Stimulated activated naive CD8-positive, alpha-beta T cell treated with anti-CD3 and anti-CD28 coated beads, Interleukin-15, Interleukin-2, amounts not matched to agents 100 U/mL and 50 U/mL, for 24 hours (primary cell): ENCODE data around the gene SLC25A13.
"Not testable (repeated sequence)": the region's sequence is repeated elsewhere in the genome, so short reads cannot be mapped to it uniquely, and the experiment has no call there.

Experiments used
- ATAC-seq: fragments of 150-1000 bp; cut with Tn5 transposase; one replicate; pipeline ENCODE4 v1.10.0; 2021
- DNase-seq: peaks from one replicate; pipeline ENCODE4 v3.0.0; 2021

The SLC25A13 gene

DNA sequence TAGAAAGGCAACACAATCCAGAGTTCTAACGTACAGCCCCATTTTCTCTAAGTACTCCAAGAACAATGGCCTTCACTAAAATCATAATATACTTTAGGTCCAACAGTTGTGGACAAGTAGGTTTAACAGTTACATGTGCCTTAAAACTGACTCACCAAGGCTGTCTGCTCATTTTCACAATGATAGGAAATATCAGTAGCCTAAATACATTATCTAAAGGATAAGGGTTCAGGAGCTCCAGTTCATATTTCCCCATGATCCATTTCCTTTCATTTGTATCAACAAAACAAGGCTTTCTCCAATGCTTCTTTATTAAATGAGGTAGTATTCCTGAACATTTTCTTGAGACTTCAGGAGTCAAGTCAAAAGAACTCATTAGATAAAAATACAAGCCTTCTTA is 164.0 kb downstream of the SLC25A13 start:
- DNase-seq (no peak), ATAC-seq (no peak)

DNA sequence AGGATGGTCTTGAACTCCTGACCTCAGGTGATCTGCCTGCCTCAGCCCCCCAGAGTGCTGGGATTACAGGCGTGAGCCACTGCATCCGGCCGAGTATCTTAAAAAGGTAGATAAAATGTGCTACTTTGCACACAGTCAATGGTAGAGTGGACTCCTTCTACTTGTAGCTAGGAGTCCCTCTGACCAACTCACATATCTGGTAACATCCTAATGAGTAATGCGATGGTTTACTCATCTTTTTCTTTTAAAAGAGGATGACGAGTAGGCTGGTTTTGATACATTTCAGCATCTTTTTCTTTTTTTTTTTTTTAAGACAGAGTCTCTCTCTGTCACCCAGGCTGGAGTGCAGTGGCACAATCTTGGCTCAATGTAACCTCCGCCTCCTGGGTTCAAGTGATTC is 167.4 kb downstream of the SLC25A13 start:
- ATAC-seq = not testable (repeated sequence)

DNA sequence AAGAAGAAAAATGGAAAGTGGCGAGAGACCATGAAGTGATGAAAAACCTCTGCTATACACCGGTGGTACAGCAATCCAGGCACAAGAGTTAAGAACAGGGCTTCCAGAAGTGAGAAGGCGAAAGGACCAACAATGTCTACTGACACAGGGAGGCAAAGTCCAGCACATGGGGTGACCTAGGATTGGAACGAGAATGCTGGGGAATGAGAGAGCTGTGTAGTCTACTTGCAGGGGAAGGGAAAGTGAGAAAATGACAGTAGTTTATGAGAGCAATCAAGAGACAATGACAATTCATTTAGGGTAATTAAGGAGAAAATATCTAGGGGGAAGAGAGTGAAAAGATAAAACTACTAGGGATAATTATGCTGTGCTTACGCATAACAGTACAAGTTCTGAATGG is 169.2 kb downstream of the SLC25A13 start:
- ATAC-seq (no peak), DNase-seq (no peak)

More for the DNA sequence above, 167.4 kb downstream of the SLC25A13 start:
- not testable (repeated sequence) for DNase-seq

DNA sequence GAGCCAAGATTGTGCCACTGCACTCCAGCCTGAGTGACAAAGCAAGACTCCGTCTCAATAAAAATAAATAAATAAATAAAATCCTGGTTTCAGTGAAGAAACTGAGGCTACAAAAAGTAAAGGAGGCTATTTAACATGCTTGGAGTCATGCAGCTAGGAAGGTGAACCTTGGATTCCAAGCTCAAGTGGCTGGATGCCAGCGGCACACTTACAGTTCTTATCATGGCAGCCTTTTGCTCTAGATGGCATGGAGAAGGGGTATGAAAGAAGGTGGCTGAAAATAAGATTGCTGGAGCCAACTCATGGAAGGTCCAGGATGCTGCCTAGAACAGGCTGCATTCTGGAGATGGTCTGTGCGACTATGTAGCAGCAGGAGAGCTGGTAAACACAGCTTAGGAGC is 170.0 kb downstream of the SLC25A13 start:
- ATAC-seq (no peak), DNase-seq (no peak)

DNA sequence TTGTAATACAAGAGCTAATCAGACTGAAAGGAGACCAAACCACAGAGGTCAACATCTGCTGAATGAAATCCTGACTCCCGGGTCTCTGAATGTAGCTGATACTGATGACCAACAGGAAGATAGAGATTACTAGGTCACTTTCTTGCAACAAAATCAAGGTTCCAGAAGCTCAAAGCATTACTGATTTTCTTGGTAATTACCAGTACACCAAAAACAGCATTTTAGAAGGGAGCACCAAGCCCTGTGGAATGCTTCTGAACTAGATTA is 177.7 kb downstream of the SLC25A13 start:
- DNase-seq (no peak), ATAC-seq (no peak)

- ATAC-seq = no peak
- no peak for DNase-seq
Measured at GRCh38 chr7:96143495-96144259, 178.2 kb downstream of the SLC25A13 start.

DNA sequence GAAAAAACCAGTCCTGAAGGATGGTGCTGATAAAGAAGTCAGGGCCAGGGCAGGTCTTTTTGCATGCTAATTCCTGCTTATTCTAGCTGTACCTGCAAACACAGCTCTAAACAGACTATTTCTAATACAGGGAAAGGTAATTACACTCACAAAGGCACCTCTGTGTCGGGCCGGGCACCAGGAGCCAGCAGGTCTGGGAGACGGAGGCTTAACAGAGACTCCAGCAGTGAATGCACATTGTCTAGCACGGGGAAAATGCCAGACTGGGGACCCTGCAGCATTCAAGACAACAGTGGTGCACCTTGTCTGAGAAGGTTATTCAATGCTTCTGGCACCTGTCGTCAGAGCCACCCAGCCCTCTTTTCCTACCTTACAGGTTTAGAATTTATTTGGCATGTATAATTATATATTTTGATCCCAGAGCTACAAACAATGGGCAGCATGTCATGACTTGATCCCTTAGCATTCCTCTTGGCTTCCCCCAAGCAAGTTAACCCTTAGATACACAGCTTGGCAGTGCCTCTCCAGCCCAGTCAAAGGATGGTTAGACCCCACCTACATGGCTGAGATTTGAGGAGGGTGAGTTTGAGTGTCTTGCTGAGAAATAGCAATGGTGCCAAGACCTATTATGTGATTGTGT is 185.2 kb downstream of the SLC25A13 start:
- no peak for ATAC-seq
- no peak for DNase-seq

- DNase-seq (no peak), ATAC-seq (no peak)
Measured at GRCh38 chr7:96135241-96135640, 186.7 kb downstream of the SLC25A13 start.

DNA sequence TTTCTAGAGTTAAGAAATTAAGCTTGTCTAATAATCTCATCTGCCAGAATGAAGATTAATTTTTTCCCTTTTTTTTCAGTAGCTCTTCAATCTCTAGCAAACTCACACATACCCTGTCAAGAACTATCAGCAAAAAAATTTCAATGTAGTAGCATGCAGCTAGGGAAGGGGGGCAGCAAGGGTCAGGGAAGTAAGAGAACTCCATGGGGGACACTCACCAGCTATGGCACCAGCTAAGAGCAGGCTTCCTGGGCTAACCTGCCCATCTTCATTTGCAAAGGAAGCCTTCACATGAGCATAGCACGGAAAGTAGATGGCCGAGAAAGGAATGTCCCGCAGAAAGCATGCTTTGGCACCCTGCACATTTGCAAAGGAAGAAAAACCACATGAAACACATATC is 190.4 kb downstream of the SLC25A13 start:
- ATAC-seq (no peak), DNase-seq (no peak)

GRCh38 chr7:96127746-96128145 is 194.2 kb downstream of the SLC25A13 start:
- ATAC-seq (no peak), DNase-seq (no peak)

DNA sequence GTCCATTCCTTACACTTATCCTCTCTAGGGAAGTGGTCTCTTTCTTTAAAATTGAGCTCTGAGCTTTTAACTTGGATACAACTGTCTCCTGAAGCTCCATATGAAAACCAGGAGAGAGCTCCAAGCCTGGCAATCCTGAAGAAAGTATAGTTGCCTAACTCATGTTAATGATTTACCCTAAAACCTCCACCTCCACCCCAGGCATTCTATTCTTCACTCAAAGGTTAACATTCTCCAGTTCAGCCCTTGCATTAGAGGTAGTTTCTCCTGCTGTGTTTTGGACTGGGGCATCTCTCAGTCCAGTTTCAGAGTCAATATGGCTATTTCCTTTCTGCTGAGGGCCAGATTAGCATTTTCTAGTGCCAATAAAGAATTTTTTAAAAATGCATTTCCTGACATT is 195.5 kb downstream of the SLC25A13 start:
- ATAC-seq = no peak
- DNase-seq = no peak

DNA sequence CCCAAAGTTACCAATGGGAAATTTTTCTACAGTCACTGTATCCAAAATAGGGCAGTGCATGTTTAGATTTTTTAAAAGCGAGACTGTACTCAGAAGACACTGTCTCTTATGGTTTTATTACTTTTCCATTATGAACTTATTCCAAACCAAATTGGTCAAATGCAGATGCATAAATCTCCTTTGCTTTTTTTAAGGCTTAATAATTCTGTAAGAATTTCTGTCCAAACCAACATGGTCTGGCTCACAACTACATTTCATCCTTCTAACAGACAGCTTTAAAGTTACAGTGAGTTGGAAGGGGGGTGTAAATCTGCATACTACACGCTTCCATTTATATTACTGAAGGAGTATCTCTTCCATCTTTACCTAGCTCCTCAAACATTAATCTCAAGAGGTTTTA is 199.2 kb downstream of the SLC25A13 start:
- DNase-seq (no peak), ATAC-seq (no peak)

DNA sequence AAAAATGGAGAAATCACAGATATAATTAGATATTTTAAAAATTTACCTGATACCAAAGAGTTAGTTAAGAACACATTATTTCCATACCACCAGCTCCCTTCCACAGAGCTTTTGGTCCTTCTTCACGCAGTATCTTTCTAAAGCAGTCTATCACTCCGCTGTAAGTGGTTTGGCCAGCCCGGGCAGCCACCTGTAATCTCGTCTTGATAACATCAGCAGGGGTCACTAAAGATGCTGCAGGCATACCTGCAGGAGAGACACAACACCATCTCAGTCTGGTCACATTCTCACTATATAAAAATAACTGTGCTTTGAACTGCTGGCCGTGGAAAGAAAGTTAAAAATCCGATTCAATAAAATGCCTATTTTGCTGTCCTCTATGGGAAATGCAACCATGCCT is 200.1 kb downstream of the SLC25A13 start:
- no peak for DNase-seq
- no peak for ATAC-seq

DNA sequence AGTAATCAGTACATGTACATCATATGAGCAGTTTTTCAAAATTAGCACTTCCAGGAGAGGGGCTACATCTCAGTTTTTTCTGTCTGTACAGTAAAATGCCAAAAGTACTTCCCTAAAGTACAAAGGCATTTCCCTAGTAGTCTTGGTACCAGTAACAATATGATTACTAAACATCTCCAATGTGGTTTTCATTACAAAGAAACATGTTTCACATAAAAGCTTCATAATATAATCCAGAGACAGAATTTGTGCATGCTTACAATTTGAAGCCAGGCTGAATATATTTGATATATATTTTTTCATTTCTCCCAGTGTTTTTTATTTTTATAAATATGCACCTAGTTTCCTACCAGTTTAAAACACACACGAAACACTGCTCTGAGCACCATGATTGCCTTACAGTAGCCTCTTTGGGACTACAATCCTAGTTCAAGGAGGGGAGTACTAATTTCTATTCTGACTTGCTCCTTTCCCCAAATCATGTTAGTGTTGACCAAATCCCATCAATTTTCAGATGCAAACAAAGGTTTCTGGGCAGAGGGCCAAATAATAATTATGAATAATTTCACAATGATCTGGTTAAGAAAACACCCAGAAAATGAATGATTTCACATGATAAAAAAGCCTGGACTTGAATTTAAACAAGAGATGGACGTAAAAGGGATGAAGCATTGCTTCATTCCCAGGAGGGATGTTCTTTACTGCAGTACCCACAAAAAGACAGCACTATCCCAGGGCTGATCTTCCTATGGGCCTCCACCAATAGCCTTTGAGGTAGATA is 201.3 kb downstream of the SLC25A13 start:
- ATAC-seq (no peak), DNase-seq (no peak)

DNA sequence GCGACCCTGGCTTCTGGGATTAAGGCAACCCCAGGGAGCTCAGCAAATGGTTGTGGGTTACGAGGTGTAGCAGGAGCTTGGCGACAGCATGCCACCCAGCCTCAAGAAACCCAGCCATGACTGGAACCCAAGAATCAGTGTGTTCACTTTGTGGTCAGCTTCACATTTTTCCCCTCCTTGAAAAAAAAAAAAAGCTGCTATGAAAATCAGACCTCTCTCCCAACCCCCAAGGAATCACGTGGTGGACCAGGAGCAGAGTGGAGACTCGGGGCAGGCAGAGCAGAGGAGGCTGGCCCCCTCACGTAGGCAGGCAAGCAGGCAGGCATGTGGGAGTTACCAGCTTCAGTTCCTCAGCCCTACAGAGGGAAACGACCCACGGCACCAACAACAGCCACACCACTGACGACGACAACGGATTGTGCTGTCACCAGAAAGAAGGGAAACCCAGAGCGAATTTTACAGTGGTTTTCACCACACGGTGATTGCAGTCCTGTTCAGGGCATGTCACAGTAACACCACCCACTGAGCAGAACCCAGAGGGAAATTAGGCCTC is 203.4 kb downstream of the SLC25A13 start:
- no peak for DNase-seq

GRCh38 chr7:96116173-96116572 is 205.7 kb downstream of the SLC25A13 start:
- ATAC-seq (no peak), DNase-seq (no peak)

More for the DNA sequence above, 203.4 kb downstream of the SLC25A13 start:
- no peak for ATAC-seq

DNA sequence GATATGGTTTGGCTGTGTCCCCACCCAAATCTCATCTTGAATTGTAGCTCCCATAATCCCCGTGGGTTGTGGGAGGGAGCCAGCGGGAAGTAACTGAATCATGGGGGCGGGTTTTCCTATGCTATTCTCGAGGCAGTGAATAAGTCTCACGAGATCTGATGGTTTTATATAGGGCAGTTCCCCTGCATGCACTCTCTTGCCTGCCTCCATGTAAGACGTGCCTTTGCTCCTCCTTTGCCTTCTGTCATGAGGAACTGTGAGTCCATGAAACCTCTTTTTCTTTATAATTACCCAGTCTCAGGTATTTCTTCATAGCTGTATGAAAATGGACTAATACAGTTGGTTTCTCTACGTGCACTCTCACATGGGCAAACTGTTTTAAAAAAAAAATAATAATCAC is 207.7 kb downstream of the SLC25A13 start:
- ATAC-seq = no peak
- DNase-seq = no peak

GRCh38 chr7:96111405-96111804 is 210.5 kb downstream of the SLC25A13 start:
- DNase-seq = no peak
- ATAC-seq = no peak

DNA sequence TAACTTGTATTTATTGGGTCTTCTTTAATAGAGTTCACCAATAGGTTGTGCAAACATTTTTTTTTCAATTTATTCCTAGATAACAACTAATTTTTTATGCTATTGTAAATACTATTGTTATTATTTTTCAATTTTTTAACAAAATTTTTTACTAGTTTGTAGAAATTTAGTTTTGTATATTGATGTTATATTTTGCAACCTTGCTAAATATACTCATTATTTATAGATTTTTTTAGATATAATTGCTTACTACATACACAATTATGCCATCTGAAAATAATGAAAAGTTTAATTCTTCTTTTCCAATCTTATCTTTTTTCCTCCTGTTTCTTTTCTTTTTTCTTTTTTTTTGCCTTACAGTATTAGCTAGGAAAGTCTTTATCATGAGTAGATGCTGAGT is 216.9 kb downstream of the SLC25A13 start:
- ATAC-seq = no peak
- no peak for DNase-seq

DNA sequence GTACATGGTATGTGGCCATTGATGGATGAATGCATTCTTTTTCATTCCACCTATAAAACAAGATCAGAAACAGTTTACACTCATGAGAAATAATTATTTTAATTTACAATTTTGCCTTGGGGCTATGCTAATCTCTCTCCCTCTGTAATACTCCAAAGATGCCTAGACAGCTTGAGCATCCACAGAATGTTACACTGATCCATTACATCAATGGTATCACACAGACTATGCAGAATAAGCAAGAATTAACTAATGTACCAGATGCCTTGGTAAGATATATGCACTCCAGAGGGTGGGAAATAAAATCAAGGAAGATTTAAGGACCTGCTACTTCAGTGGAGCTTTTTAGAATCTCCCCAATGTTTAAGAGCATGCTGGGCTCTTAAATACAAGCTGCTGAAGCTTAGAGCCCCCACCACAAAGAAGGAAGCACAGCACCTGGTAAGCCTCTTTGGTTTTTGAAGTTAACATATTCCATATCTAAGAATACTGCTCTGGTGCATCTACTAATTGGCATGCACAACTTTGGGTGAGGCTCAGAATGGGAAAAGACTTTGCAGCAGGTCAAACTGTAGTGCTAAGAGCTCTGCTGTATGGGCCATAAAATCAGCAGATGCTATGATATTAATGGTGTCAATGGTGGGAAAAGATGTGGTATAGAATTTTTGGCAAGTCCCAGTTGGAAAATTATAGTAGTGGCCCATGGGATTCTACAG is 219.6 kb downstream of the SLC25A13 start:
- no peak for DNase-seq
- no peak for ATAC-seq

- ATAC-seq = no peak
- no peak for DNase-seq
Measured at GRCh38 chr7:96100737-96101136, 221.2 kb downstream of the SLC25A13 start.

DNA sequence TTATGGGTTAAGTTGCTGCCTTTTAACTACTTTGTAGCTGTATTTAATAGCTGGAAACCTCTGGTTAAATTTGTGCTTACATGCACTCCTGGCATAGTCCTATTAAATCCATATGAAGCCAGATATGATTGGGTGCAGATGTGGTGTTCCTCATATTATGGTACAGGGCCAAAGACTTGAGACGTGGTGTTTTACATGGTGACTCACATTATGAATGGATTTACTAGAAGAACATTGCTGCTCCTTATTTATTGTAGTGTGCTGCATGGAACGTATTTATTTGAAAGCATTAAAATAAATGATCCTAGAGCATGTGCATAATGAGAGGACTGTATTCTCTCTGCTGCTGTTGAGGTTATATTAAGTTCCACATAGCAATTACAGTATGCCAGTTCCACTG is 224.1 kb downstream of the SLC25A13 start:
- no peak for ATAC-seq
- DNase-seq = no peak

- no peak for DNase-seq
- ATAC-seq = no peak
Measured at GRCh38 chr7:96093435-96093834, 228.5 kb downstream of the SLC25A13 start.
